MCF 10A (cell line): ENCODE measurements around the gene NECAB3. TPM values are rescaled to one million over a fixed set of nuclear protein-coding genes. Genes with fewer than 3 reads are reported as not detected.

Source experiments
- BruUV-seq: library from RNA; stranded (reverse); fragments of 400-500 nt; replicated peaks from 2 replicates; lab custom pipeline; 2021; lab: Mats Ljungman, UMichigan
- CTCF ChIA-PET: fragments of 300-600 bp; sonication (Branson Sonifier 250); formaldehyde crosslinking; extraction: SDS; loops from one replicate; lab custom pipeline; 2021; ENCODE audit warnings: antibody characterized with exemption, inconsistent platforms; lab: Yijun Ruan, JAX
- POLR2A ChIA-PET: fragments of 300-600, 350-650 bp; sonication (Branson Sonifier 250); formaldehyde crosslinking; extraction: SDS; loops from one replicate; lab custom pipeline; 2020; ENCODE audit warnings: antibody characterized with exemption, inconsistent platforms; lab: Yijun Ruan, JAX
- DNase-seq: peaks from one replicate; pipeline ENCODE4 v3.0.0-alpha.2; 2018; ENCODE audit not compliant: unreplicated experiment
- H3K27ac Mint-ChIP-seq: one replicate; pipeline ENCODE4 v1.8.0; 2022; ENCODE audit warnings: mild to moderate bottlenecking, low read depth, mixed read lengths; ENCODE audit not compliant: unreplicated experiment
- H3K27me3 Mint-ChIP-seq: one replicate; pipeline ENCODE4 v1.8.0; 2022; ENCODE audit warnings: mixed read lengths; ENCODE audit not compliant: insufficient read depth, unreplicated experiment
- H3K36me3 Mint-ChIP-seq: one replicate; pipeline ENCODE4 v1.8.0; 2022; ENCODE audit warnings: mild to moderate bottlenecking, moderate library complexity, mixed read lengths; ENCODE audit not compliant: insufficient read depth, unreplicated experiment
- H3K4me1 Mint-ChIP-seq: one replicate; pipeline ENCODE4 v1.8.0; 2022; ENCODE audit warnings: mixed read lengths; ENCODE audit not compliant: insufficient read depth, unreplicated experiment
- H3K4me3 Mint-ChIP-seq: one replicate; pipeline ENCODE4 v1.8.0; 2022; ENCODE audit warnings: mild to moderate bottlenecking, moderate library complexity, mixed read lengths; ENCODE audit not compliant: unreplicated experiment
- H3K9me3 Mint-ChIP-seq: one replicate; pipeline ENCODE4 v1.8.0; 2022; ENCODE audit warnings: mixed read lengths; ENCODE audit not compliant: unreplicated experiment
- intact Hi-C: fragments of 100-400 bp; cut with micrococcal nuclease; formaldehyde crosslinking; loops from 2 replicates; pipeline ENCODE4 v1.14.1; 2022
- total RNA-seq: library from RNA; stranded (reverse); gene quantifications from 2 replicates; pipeline ENCODE4 v1.2.3, GENCODE V29; 2022
- TF ChIP-seq, protein P1 (sequence below): fragments of 200-600 bp; IDR thresholded peaks from one replicate; pipeline ENCODE4 v1.8.0; 2022; ENCODE audit warnings: antibody characterized with exemption, mild to moderate bottlenecking; ENCODE audit not compliant: unreplicated experiment

Gene NECAB3
- total RNA-seq, 1 experiment from 2014 or later, result 15.1 TPM

DNA sequence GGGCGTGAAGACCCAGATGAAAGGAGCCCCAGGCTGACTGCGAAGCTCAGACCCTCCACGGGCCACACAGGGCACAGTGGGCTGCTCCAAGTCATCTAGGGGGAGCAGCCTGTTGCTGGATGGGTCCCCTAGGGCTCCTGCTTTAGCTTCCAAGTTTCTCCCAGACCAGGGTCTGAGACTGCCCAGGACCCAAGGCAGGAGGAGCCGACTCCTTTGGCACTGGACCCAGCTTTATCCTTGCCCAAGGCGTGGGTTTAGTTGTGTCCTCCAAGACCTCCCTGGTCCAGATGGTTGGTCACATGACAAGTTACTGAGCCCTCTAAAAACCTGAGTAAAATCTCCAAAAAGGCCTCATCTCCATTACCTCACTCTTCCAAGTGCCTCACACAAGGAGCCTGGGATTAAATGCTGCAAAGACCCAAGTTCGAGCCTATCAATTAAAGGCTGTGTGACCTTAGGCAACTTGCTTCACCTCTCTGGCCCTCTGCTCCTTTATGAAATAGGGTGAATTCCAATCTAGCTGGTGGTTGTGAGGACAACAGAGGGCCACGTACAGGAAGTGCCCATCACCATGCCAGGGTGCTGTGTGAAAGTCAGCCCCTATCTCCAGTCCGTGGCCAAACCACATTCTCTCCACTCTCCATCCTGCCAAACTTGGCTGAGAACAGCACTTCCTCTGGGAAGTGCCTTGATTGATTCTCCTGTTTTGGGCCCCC lies 2.5 kb downstream of the NECAB3 start:
- Mint-ChIP-seq H3K27ac (no peak overlapping the region), H3K36me3 (peaks cover 12% of the 10 kb centered on the region), H3K9me3 (no peaks in the 10 kb centered on the region), H3K4me1 (peaks cover 20% of the 10 kb centered on the region), H3K27me3 (no peaks in the 10 kb centered on the region), H3K4me3 (no peak overlapping the region)
- DNase-seq, result no peak
- POLR2A ChIA-PET, result interaction anchor here (0.6 to 1.3 kb wide), 2 partner anchors 118 to 271 kb away, joined by 3 read pairs; no protein-coding TSS in a partner anchor
- TF ChIP-seq, protein P1, sequence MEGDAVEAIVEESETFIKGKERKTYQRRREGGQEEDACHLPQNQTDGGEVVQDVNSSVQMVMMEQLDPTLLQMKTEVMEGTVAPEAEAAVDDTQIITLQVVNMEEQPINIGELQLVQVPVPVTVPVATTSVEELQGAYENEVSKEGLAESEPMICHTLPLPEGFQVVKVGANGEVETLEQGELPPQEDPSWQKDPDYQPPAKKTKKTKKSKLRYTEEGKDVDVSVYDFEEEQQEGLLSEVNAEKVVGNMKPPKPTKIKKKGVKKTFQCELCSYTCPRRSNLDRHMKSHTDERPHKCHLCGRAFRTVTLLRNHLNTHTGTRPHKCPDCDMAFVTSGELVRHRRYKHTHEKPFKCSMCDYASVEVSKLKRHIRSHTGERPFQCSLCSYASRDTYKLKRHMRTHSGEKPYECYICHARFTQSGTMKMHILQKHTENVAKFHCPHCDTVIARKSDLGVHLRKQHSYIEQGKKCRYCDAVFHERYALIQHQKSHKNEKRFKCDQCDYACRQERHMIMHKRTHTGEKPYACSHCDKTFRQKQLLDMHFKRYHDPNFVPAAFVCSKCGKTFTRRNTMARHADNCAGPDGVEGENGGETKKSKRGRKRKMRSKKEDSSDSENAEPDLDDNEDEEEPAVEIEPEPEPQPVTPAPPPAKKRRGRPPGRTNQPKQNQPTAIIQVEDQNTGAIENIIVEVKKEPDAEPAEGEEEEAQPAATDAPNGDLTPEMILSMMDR, result no peak
- TSS peak; percentile 28 for BruUV-seq
- CTCF ChIA-PET, result interaction anchor here (0.6 to 7.0 kb wide), 4 partner anchors 11 to 457 kb away, joined by 3 to 53 read pairs (median 3); no protein-coding TSS in a partner anchor
- intact Hi-C loops, result no loop called here

DNA sequence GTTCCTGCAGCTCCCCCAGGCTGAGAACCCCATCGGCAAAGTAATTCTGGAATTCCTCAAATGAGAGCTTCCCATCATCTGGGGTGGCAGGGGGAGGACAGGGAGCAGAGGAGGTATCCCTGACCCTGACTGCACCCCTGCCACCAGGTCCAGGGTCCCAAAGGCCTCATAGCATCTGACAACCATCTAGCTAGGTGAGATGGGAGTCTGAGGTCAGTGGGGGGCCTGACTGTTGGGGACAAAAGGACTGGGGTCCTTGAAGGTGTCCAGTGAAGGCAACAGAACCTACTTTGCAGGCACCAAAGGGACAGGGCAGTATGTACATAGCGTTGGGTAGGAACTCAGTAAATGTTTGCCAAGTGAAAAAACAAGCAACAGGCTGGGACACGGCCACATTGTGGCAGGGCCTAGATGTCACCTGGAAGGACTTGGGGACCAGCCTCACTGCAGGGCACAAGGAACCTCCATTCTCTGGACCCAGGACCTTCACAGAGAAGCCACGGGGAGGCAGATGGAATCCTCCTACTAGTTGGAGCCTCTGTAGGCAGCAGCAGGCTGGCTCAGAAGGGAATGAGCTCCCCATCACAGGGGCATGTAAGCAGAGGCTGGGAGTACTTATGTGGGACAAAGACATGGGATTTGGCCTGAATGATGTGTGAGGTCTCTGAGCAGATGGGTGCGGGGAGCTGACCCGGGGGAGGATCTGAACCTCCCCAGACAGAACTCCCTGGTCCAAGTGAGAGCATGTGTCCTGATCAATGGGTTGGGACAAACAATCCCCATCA lies 3.3 kb downstream of the NECAB3 start:
- no peaks in the 10 kb centered on the region for H3K27me3 Mint-ChIP-seq
- ChIA-PET POLR2A (interaction anchor here (0.6 to 1.3 kb wide), 3 partner anchors 119 to 403 kb away, joined by 3 read pairs; no protein-coding TSS in a partner anchor), CTCF (interaction anchor here (0.6 to 7.0 kb wide), 6 partner anchors 12 to 458 kb away, joined by 3 to 53 read pairs (median 3); no protein-coding TSS in a partner anchor)
- BruUV-seq, result no TSS peak
- DNase-seq, result no peak
- H3K9me3 Mint-ChIP-seq, result no peaks in the 10 kb centered on the region
- peaks cover 27% of the 10 kb centered on the region for H3K4me1 Mint-ChIP-seq
- H3K27ac Mint-ChIP-seq, result no peak overlapping the region
- intact Hi-C loops, result no loop called here
- H3K4me3 Mint-ChIP-seq, result no peak overlapping the region
- TF ChIP-seq, protein P1, result no peak
- H3K36me3 Mint-ChIP-seq, result peaks cover 12% of the 10 kb centered on the region

DNA sequence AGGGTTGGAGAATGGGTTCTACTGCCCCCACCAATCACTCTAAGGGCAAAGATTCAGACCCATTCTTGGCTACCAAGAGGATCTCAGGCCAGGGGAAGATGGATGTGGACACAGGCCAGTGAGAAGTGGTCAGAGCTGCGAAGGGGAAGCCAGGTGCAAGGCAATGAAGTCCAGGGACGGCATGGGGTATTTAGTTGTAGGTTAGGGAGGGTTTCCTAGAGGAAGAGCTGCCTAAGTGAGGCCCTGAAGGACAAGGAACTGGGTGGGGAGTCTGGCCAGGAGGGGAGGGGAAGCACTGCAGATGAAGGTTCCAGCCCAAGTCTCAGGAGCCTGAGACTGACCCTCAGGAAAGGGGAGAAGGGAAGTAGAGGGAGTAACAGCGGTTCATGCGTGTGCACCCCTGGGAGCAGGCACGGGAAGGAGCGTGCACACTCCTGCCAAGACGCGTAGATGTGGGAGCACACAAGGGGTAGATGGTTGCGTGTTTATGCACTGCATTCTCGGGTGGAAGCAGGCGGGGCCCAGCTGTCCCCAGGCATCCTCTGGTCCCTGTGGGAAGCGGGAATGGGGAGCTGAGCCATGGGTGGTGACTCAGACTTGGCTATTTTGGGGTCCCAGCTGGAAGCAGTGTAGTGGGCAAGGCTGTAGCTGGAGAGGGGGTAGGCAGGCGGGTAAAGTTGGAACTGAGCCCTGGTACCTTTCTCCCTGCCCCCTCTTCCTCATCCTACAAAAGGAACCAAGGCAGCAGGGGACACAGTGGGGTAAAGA lies 4.2 kb downstream of the NECAB3 start:
- no peaks in the 10 kb centered on the region for H3K27me3 Mint-ChIP-seq
- TF ChIP-seq, protein P1, result no peak
- no peaks in the 10 kb centered on the region for H3K9me3 Mint-ChIP-seq
- DNase-seq, result no peak
- no TSS peak for BruUV-seq
- POLR2A ChIA-PET, result interaction anchor here (0.6 to 4.0 kb wide), 5 partner anchors 17 to 404 kb away, joined by 3 to 29 read pairs (median 3); partner anchors contain the start of genes CDK5RAP1 and ZNF341
- peaks cover 12% of the 10 kb centered on the region for H3K36me3 Mint-ChIP-seq
- intact Hi-C loops, result loop anchor here (5.0 kb wide), 2 partner anchors 268 to 397 kb away; partner anchors contain the start of gene CDK5RAP1
- CTCF ChIA-PET, result interaction anchor here (0.6 to 7.0 kb wide), 9 partner anchors 12 to 459 kb away, joined by 3 to 53 read pairs (median 7); no protein-coding TSS in a partner anchor
- H3K4me3 Mint-ChIP-seq, result no peak overlapping the region
- H3K27ac Mint-ChIP-seq, result no peak overlapping the region
- peaks cover 25% of the 10 kb centered on the region for H3K4me1 Mint-ChIP-seq
